Body of pancreas (tissue), 4 donors: ENCODE measurements around the gene SORCS2. TPM values are rescaled to one million over a fixed set of nuclear protein-coding genes. Genes with fewer than 3 reads are reported as not detected.

Experiments used
- ATAC-seq: fragments of 150-250 bp; one replicate; pipeline ENCODE4 v1.9.1; 2016
- DNase-seq, 4 donors: peaks; one replicate each; pipeline ENCODE4 v3.0.0-alpha.2; 2019
- H3K27ac ChIP-seq, 4 donors: fragments of 200-600 bp; sonication (generic); 1 replicate in 3 of 4; 2 replicates in 1 of 4; pipeline versions ENCODE4 v1.5.1 to v1.6.1; 2016 to 2019; ENCODE audit warnings: mild to moderate bottlenecking in 1 of 4, mixed read lengths in 1 of 4, moderate library complexity in 1 of 4
- H3K27me3 ChIP-seq, 2 donors: fragments of 200-600 bp; sonication (generic); one replicate each; pipeline ENCODE4 v1.6.0; 2016; ENCODE audit warnings: mild to moderate bottlenecking in 1 of 2
- H3K36me3 ChIP-seq, 2 donors: fragments of 200-600 bp; sonication (generic); replicated peaks in 1 of 2; 2 replicates each; pipeline ENCODE4 v1.5.1; 2016; ENCODE audit warnings: low read depth in 2 of 2; ENCODE audit not compliant: insufficient read depth in 1 of 2
- H3K4me1 ChIP-seq: fragments of 200-600 bp; sonication (generic); one replicate; pipeline ENCODE4 v1.6.0; 2016
- H3K4me3 ChIP-seq, 2 donors: fragments of 200-600 bp; sonication (generic); 1 replicate in 1 of 2; 2 replicates in 1 of 2; pipeline ENCODE4 v1.5.1; 2016 to 2019
- H3K9me3 ChIP-seq, 3 donors: fragments of 200-600 bp; sonication (generic); 1 replicate in 2 of 3; 2 replicates in 1 of 3; pipeline ENCODE4 v1.5.1; 2016
- POLR2A ChIP-seq, 3 donors: fragments of 450-650 bp; IDR thresholded peaks; one replicate each; pipeline ENCODE4 v1.6.1; 2016; ENCODE audit warnings: antibody characterized with exemption in 3 of 3, mild to moderate bottlenecking in 2 of 3
- WGBS, 2 donors: methylation state at CpG; one replicate each; pipeline ENCODE4 v1.1.5; 2017; 5-methylcytosine and 5-hydroxymethylcytosine counted together
- intact Hi-C: fragments of 100-400 bp; cut with DNase I; formaldehyde crosslinking; loops from one replicate; pipeline ENCODE4 v1.15.1; 2023
- total RNA-seq, 2 donors: library from RNA; depleted of rRNA; stranded (reverse); fragments of >200 nt; gene quantifications; one replicate each; pipeline ENCODE4 v1.1.0, GENCODE V29; 2016
- TF ChIP-seq, protein P1 (sequence below), 7 experiments: fragments of 450-650 bp in 4 of 7; fragments of 200-600 bp in 3 of 7; sonication (generic) in 3 of 7; IDR thresholded peaks; one replicate each; pipeline ENCODE4 v1.5.1; 2016 to 2019; ENCODE audit warnings: antibody characterized with exemption in 7 of 7

Gene SORCS2
- total RNA-seq, 2 donors from 2014 or later: 0.26 to 0.33 TPM

GRCh38 chr4:7394681-7395451, 202.5 kb downstream of the SORCS2 start:
- ATAC-seq: no peak
- no peak overlapping the region for H3K4me3 ChIP-seq
- no peak overlapping the region for H3K27ac ChIP-seq
- 35 to 47% methylated on average over 17 to 21 of the region's 21 CpGs for WGBS, 2 donors
- DNase-seq: peak in 1 of 4 donors; percentile 8
- H3K4me1 ChIP-seq: peaks cover 6% of the 10 kb centered on the region
- H3K36me3 ChIP-seq: no peaks in the 10 kb centered on the region
- H3K9me3 ChIP-seq: no peaks in the 10 kb centered on the region
- no peaks in the 10 kb centered on the region for H3K27me3 ChIP-seq
- no peak for TF ChIP-seq POLR2A (IDR thresholded peaks at IDR 0.05)
- TF ChIP-seq, protein P1, sequence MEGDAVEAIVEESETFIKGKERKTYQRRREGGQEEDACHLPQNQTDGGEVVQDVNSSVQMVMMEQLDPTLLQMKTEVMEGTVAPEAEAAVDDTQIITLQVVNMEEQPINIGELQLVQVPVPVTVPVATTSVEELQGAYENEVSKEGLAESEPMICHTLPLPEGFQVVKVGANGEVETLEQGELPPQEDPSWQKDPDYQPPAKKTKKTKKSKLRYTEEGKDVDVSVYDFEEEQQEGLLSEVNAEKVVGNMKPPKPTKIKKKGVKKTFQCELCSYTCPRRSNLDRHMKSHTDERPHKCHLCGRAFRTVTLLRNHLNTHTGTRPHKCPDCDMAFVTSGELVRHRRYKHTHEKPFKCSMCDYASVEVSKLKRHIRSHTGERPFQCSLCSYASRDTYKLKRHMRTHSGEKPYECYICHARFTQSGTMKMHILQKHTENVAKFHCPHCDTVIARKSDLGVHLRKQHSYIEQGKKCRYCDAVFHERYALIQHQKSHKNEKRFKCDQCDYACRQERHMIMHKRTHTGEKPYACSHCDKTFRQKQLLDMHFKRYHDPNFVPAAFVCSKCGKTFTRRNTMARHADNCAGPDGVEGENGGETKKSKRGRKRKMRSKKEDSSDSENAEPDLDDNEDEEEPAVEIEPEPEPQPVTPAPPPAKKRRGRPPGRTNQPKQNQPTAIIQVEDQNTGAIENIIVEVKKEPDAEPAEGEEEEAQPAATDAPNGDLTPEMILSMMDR (IDR thresholded peaks at IDR 0.05): no peak
- intact Hi-C loops: no loop called here

DNA sequence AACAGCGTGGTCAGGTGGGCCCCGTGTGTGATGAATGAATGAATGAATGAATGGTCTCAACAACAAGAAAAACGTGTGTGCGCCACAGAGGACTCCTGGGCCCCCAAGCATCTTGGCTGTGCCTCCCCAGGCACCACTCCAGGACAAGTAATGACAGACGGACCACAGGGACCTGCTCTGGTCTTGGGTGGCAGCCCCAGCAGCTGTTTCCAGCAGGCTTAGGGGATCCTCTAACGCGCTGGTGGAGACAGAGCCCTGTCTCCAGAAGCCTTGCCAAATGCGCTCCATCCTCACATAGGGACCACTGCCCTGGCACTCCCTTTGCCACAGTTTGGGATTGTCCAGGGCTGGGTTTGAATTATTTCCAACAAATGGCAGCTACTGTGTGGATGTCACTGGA, 203.3 kb downstream of the SORCS2 start:
- H3K27me3 ChIP-seq: no peaks in the 10 kb centered on the region
- TF ChIP-seq, protein P1 (IDR thresholded peaks at IDR 0.05): no peak
- TF ChIP-seq POLR2A (IDR thresholded peaks at IDR 0.05): no peak
- no peak overlapping the region for H3K4me3 ChIP-seq
- DNase-seq (peak in 1 of 4 donors; percentile 4), ATAC-seq (no peak)
- H3K4me1 ChIP-seq: peaks cover 6% of the 10 kb centered on the region
- 69 to 72% methylated on average over 7 to 8 of the region's 8 CpGs for WGBS, 2 donors
- intact Hi-C loops: no loop called here
- H3K36me3 ChIP-seq: no peaks in the 10 kb centered on the region
- H3K27ac ChIP-seq: no peak overlapping the region
- H3K9me3 ChIP-seq: no peaks in the 10 kb centered on the region

GRCh38 chr4:7396186-7396910, 204.0 kb downstream of the SORCS2 start:
- intact Hi-C loops: no loop called here
- H3K4me1 ChIP-seq: peaks cover 6% of the 10 kb centered on the region
- H3K36me3 ChIP-seq: no peaks in the 10 kb centered on the region
- DNase-seq (no peak), ATAC-seq (no peak)
- TF ChIP-seq, protein P1 (IDR thresholded peaks at IDR 0.05): no peak
- TF ChIP-seq POLR2A (IDR thresholded peaks at IDR 0.05): no peak
- WGBS, 2 donors: 74 to 77% methylated on average over 14 of the region's 14 CpGs
- H3K4me3 ChIP-seq: no peak overlapping the region
- no peaks in the 10 kb centered on the region for H3K27me3 ChIP-seq
- no peaks in the 10 kb centered on the region for H3K9me3 ChIP-seq
- H3K27ac ChIP-seq: no peak overlapping the region

- Histone ChIP-seq H3K27ac (no peak overlapping the region), H3K36me3 (no peaks in the 10 kb centered on the region), H3K4me1 (peaks cover 6% of the 10 kb centered on the region), H3K9me3 (no peaks in the 10 kb centered on the region), H3K4me3 (no peak overlapping the region), H3K27me3 (no peaks in the 10 kb centered on the region)
- ATAC-seq: no peak
- intact Hi-C loops: no loop called here
- TF ChIP-seq POLR2A (IDR thresholded peaks at IDR 0.05): no peak
- TF ChIP-seq, protein P1 (IDR thresholded peaks at IDR 0.05): no peak
- DNase-seq: peak in 1 of 4 donors; percentile 4
- WGBS, 2 donors: 72 to 75% methylated on average over 15 to 24 of the region's 24 CpGs
These were observed 205.1 kb downstream of the SORCS2 start for GRCh38 chr4:7397206-7398103.
